H1 (cell line): ENCODE results near the gene NDEL1. TPM values are rescaled to one million over a fixed set of nuclear protein-coding genes. Genes with fewer than 3 reads are reported as not detected.

Experiments
- CTCF ChIA-PET: fragments of 300-600 bp; sonication (Branson Sonifier 250); formaldehyde crosslinking; loops from one replicate; lab custom pipeline; 2021; ENCODE audit not compliant: partially characterized antibody; lab: Charles Lee
- POLR2A ChIA-PET: fragments of 300-600 bp; sonication (Branson Sonifier 250); formaldehyde crosslinking; loops from one replicate; lab custom pipeline; 2021; ENCODE audit warnings: inconsistent platforms; ENCODE audit not compliant: partially characterized antibody; lab: Charles Lee
- DNase-seq, 2 experiments: peaks; one replicate each; pipeline versions ENCODE4 v3.0.0 to v3.0.0-alpha.2; 2010 to 2022; ENCODE audit warnings: low spot score in 2 of 2, low read depth in 1 of 2, mixed read lengths in 1 of 2
- FAIRE-seq: peaks from 2 replicates; lab custom pipeline; 2011; peaks lifted over from hg19 to GRCh38; lab: Jason Lieb, UNC
- H2AFZ ChIP-seq: 2 replicates; pipeline ENCODE4 v1.8.1; 2012; ENCODE audit warnings: low read length, inconsistent platforms
- H2AK5ac ChIP-seq: 2 replicates; pipeline ENCODE4 v1.6.1; 2013; ENCODE audit warnings: low read depth, low read length
- H2BK120ac ChIP-seq: replicated peaks from 2 replicates; pipeline ENCODE3; 2013; ENCODE audit warnings: low read depth, low read length, inconsistent platforms
- H2BK12ac ChIP-seq: 2 replicates; pipeline ENCODE4 v1.6.1; 2013; ENCODE audit warnings: low read depth, low read length
- H2BK15ac ChIP-seq: 2 replicates; pipeline ENCODE4 v1.6.1; 2013; ENCODE audit warnings: low read length
- H2BK20ac ChIP-seq: 2 replicates; pipeline ENCODE4 v1.6.1; 2013; ENCODE audit warnings: low read length
- H2BK5ac ChIP-seq: 2 replicates; pipeline ENCODE4 v1.6.1; 2013; ENCODE audit warnings: low read depth, low read length
- H3K14ac ChIP-seq: 2 replicates; pipeline ENCODE4 v1.6.1; 2013; ENCODE audit warnings: inconsistent platforms; ENCODE audit not compliant: insufficient read length
- H3K18ac ChIP-seq: 2 replicates; pipeline ENCODE4 v1.6.1; 2013; ENCODE audit warnings: low read length; ENCODE audit errors: extremely low read depth
- H3K23ac ChIP-seq: 2 replicates; pipeline ENCODE4 v1.6.1; 2013; ENCODE audit warnings: inconsistent platforms; ENCODE audit not compliant: insufficient read length
- H3K23me2 ChIP-seq: 2 replicates; pipeline ENCODE4 v1.6.1; 2013; ENCODE audit warnings: low read depth, low read length
- H3K27ac ChIP-seq: 2 replicates; pipeline ENCODE4 v1.6.1; 2011; ENCODE audit warnings: low read depth, low read length, inconsistent platforms
- H3K27me3 ChIP-seq, 4 experiments: replicated peaks in 1 of 4; 1 replicate in 1 of 4; 2 replicates in 3 of 4; pipeline versions ENCODE4 v1.6.1 to v1.8.1; 2011 to 2013; ENCODE audit warnings: low read length in 3 of 4, mild to moderate bottlenecking in 3 of 4, inconsistent platforms in 2 of 4, mixed read lengths in 2 of 4, moderate library complexity in 1 of 4; ENCODE audit not compliant: control insufficient read depth in 3 of 4, insufficient read depth in 3 of 4; ENCODE audit errors: extremely low read depth in 1 of 4
- H3K36me3 ChIP-seq, 4 experiments: 2 replicates each; pipeline versions ENCODE4 v1.6.1 to v1.8.1; 2011 to 2013; ENCODE audit warnings: mild to moderate bottlenecking in 4 of 4, low read length in 3 of 4, moderate library complexity in 2 of 4, control low read depth in 1 of 4, inconsistent platforms in 1 of 4; ENCODE audit not compliant: insufficient read depth in 4 of 4, control insufficient read depth in 2 of 4
- H3K4ac ChIP-seq: replicated peaks from 2 replicates; pipeline ENCODE3; 2013; ENCODE audit warnings: low read length, low read depth, mixed read lengths, inconsistent platforms; ENCODE audit not compliant: insufficient read length
- H3K4me1 ChIP-seq, 4 experiments: replicated peaks in 1 of 4; 1 replicate in 1 of 4; 2 replicates in 3 of 4; pipeline versions ENCODE4 v1.6.1 to v1.8.1; 2011 to 2013; ENCODE audit warnings: low read length in 3 of 4, inconsistent platforms in 2 of 4, mixed read lengths in 1 of 4; ENCODE audit not compliant: insufficient read depth in 4 of 4, control insufficient read depth in 3 of 4
- H3K4me2 ChIP-seq, 2 experiments: 2 replicates each; pipeline versions ENCODE4 v1.6.1 to v1.8.1; 2011 to 2013; ENCODE audit warnings: low read depth in 2 of 2, low read length in 2 of 2, control low read depth in 1 of 2, inconsistent platforms in 1 of 2, mild to moderate bottlenecking in 1 of 2; ENCODE audit not compliant: insufficient read depth in 1 of 2
- H3K4me3 ChIP-seq, 4 experiments: fragments of 200-600, 300-600 bp in 1 of 4; sonication (generic), shearing (Covaris generic), sonication (Bioruptor Twin) in 1 of 4; 2 replicates each; pipeline versions ENCODE4 v1.5.1 to v1.8.1; 2011 to 2016; ENCODE audit warnings: low read length in 4 of 4, low read depth in 3 of 4, control low read depth in 2 of 4, inconsistent platforms in 2 of 4, mild to moderate bottlenecking in 2 of 4, mixed read lengths in 1 of 4, moderate library complexity in 1 of 4; ENCODE audit not compliant: insufficient read depth in 2 of 4; ENCODE audit errors: extremely low read depth in 1 of 4
- H3K56ac ChIP-seq: replicated peaks from 2 replicates; pipeline ENCODE3; 2013; ENCODE audit warnings: low read depth, mild to moderate bottlenecking, mixed read lengths, low read length, inconsistent platforms; ENCODE audit not compliant: insufficient read length
- H3K79me1 ChIP-seq: 2 replicates; pipeline ENCODE4 v1.6.1; 2013; ENCODE audit warnings: low read depth, low read length, control low read depth
- H3K79me2 ChIP-seq, 2 experiments: 2 replicates each; pipeline versions ENCODE4 v1.6.1 to v1.8.1; 2012 to 2013; ENCODE audit warnings: low read length in 2 of 2, mild to moderate bottlenecking in 2 of 2, inconsistent platforms in 1 of 2; ENCODE audit not compliant: insufficient read depth in 2 of 2, control insufficient read depth in 1 of 2
- H3K9ac ChIP-seq, 4 experiments: replicated peaks in 1 of 4; 1 replicate in 1 of 4; 2 replicates in 3 of 4; pipeline versions ENCODE4 v1.6.1 to v1.8.1; 2011 to 2013; ENCODE audit warnings: low read depth in 3 of 4, low read length in 3 of 4, control low read depth in 2 of 4, mild to moderate bottlenecking in 2 of 4, moderate library complexity in 2 of 4, inconsistent platforms in 1 of 4; ENCODE audit errors: extremely low read depth in 1 of 4
- H3K9me3 ChIP-seq, 2 experiments: 2 replicates each; pipeline versions ENCODE4 v1.6.1 to v1.8.1; 2012 to 2013; ENCODE audit warnings: mild to moderate bottlenecking in 2 of 2, moderate library complexity in 2 of 2, control low read depth in 1 of 2, inconsistent platforms in 1 of 2, low read depth in 1 of 2, low read length in 1 of 2, mixed read lengths in 1 of 2; ENCODE audit not compliant: insufficient read depth in 2 of 2
- H4K20me1 ChIP-seq, 2 experiments: replicated peaks in 1 of 2; 2 replicates each; pipeline versions ENCODE3 to v1.8.1; 2011 to 2013; ENCODE audit warnings: inconsistent platforms in 2 of 2, low read length in 2 of 2, mild to moderate bottlenecking in 1 of 2; ENCODE audit not compliant: insufficient read depth in 2 of 2, control insufficient read depth in 1 of 2
- H4K5ac ChIP-seq: 2 replicates; pipeline ENCODE4 v1.6.1; 2013; ENCODE audit warnings: low read length, low read depth, mixed read lengths, inconsistent platforms; ENCODE audit not compliant: insufficient read length
- H4K8ac ChIP-seq: 2 replicates; pipeline ENCODE4 v1.8.0; 2013; ENCODE audit warnings: mild to moderate bottlenecking, moderate library complexity, low read length, inconsistent platforms; ENCODE audit not compliant: insufficient read depth; ENCODE audit errors: extremely low read depth
- H4K91ac ChIP-seq: replicated peaks from 2 replicates; pipeline ENCODE3; 2013; ENCODE audit warnings: low read length, mixed read lengths, inconsistent platforms; ENCODE audit not compliant: insufficient read length
- BCL11A ChIP-seq, 2 experiments: IDR thresholded peaks; one replicate each; pipeline ENCODE4 v1.6.1; 2011; ENCODE audit warnings: low read depth in 2 of 2, low read length in 2 of 2, mild to moderate bottlenecking in 2 of 2
- EGR1 ChIP-seq: IDR thresholded peaks from 2 replicates; pipeline ENCODE4 v1.6.1; 2011; ENCODE audit warnings: low read depth, low read length, borderline replicate concordance
- FOSL1 ChIP-seq: IDR thresholded peaks from 2 replicates; pipeline ENCODE4 v1.6.1; 2011; ENCODE audit warnings: mild to moderate bottlenecking, low read depth, low read length, moderate library complexity; ENCODE audit not compliant: insufficient read depth
- HDAC6 ChIP-seq: IDR thresholded peaks from one replicate; pipeline ENCODE4 v1.7.1; 2012; ENCODE audit warnings: low read depth, mild to moderate bottlenecking, inconsistent platforms, low read length, moderate library complexity
- JUN ChIP-seq: IDR thresholded peaks from 2 replicates; pipeline ENCODE4 v1.6.1; 2011; ENCODE audit warnings: low read depth, mild to moderate bottlenecking, improper control_type of control experiment, low read length
- JUND ChIP-seq: IDR thresholded peaks from 2 replicates; pipeline ENCODE4 v1.6.1; 2011; ENCODE audit warnings: mild to moderate bottlenecking, improper control_type of control experiment, low read length
- NANOG ChIP-seq: IDR thresholded peaks from 2 replicates; pipeline ENCODE4 v1.6.1; 2011; ENCODE audit warnings: low read length, low read depth, mild to moderate bottlenecking, inconsistent platforms; ENCODE audit not compliant: insufficient read depth, poor library complexity, severe bottlenecking
- RAD21 ChIP-seq, 2 experiments: IDR thresholded peaks in 1 of 2; conservative IDR thresholded peaks in 1 of 2; 2 replicates each; pipeline ENCODE4 v1.6.1; 2011; ENCODE audit warnings: low read depth in 2 of 2, low read length in 2 of 2, improper control_type of control experiment in 1 of 2, inconsistent platforms in 1 of 2, mild to moderate bottlenecking in 1 of 2, moderate library complexity in 1 of 2
- RXRA ChIP-seq: IDR thresholded peaks from 2 replicates; pipeline ENCODE4 v1.6.1; 2011; ENCODE audit warnings: low read depth, mild to moderate bottlenecking, low read length, moderate library complexity; ENCODE audit not compliant: insufficient read depth
- SP1 ChIP-seq: IDR thresholded peaks from 2 replicates; pipeline ENCODE4 v1.6.1; 2011; ENCODE audit warnings: low read depth, low read length
- SP2 ChIP-seq: IDR thresholded peaks from 2 replicates; pipeline ENCODE4 v1.6.1; 2012; ENCODE audit warnings: mild to moderate bottlenecking, low read length, inconsistent platforms
- SUZ12 ChIP-seq: fragments of 200-600 bp; sonication (generic); IDR thresholded peaks from 2 replicates; pipeline ENCODE4 v1.6.1; 2012; ENCODE audit warnings: mild to moderate bottlenecking, inconsistent platforms, low read length, moderate library complexity, mixed read lengths
- WGBS, 2 experiments: shearing (Covaris generic) in 1 of 2; methylation state at CpG; one replicate each; pipeline versions ENCODE4 v1.1.6 to v1.1.7; 2013 to 2015; ENCODE audit warnings: low lambda C conversion rate in 2 of 2, mixed read lengths in 2 of 2, inconsistent platforms in 1 of 2, low coverage in 1 of 2, missing lambda C conversion rate in 1 of 2; ENCODE audit not compliant: insufficient replicate concordance in 2 of 2, insufficient coverage in 1 of 2, insufficient read length in 1 of 2; ENCODE audit errors: extremely low coverage in 1 of 2, missing lambda C conversion rate in 1 of 2; 5-methylcytosine and 5-hydroxymethylcytosine counted together
- polyA plus RNA-seq, 7 experiments: library from polyadenylated mRNA; depleted of rRNA in 3 of 7; stranded (reverse) in 5 of 7; unstranded in 2 of 7; fragments of >200 nt in 5 of 7; fragments of 200-250 nt in 2 of 7; gene quantifications; 1 replicate in 5 of 7; 2 replicates in 1 of 7; 4 replicates in 1 of 7; pipeline versions ENCODE4 v1.2.1 to v1.2.3, GENCODE V29; 2011 to 2013; ENCODE audit warnings: missing spikeins in 2 of 7, mixed read lengths in 2 of 7
- total RNA-seq: library from RNA; stranded (reverse); fragmentation: NEBNext Ultra II Directional; extraction: Animal tissue kit (Norgen Biotek cat#: 25700); gene quantifications from 2 replicates; pipeline ENCODE4 v1.2.1, GENCODE V29; 2021
- TF ChIP-seq, protein P1 (sequence below): IDR thresholded peaks from 2 replicates; pipeline ENCODE4 v1.6.1; 2012; ENCODE audit warnings: inconsistent platforms
- TF ChIP-seq, protein P2 (sequence below): IDR thresholded peaks from 2 replicates; pipeline ENCODE4 v1.6.1; 2012; ENCODE audit warnings: inconsistent platforms

NDEL1 gene
- total and polyA plus RNA-seq, 2 of the 8 experiments (the other 6 are each of a cell fraction or from before 2014, with no cell fraction given): 31.1 to 32.9 TPM

DNA sequence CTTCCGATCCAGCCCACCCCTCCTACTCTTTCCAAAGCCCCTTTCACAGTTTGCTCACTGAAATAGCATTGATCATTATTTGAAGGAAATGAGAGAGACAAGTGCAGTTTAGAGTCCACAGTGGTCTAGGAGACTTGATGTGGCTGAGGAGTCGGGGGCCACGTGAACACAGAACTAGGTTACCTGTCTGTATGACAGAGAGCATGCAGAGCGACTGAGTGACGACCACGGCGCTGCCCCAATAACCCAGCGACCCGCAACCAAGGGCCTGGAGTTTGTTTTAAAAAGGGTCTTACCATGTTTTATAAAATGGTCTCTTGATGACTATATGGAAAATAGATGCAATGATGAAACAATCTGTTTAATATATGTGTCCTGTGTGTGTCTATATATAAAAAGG lies 39.5 kb downstream of the NDEL1 start:
- CTCF ChIA-PET: no interaction called here
- no peak overlapping the region for H2BK120ac ChIP-seq

More for the DNA sequence above, 39.5 kb downstream of the NDEL1 start:
- Histone ChIP-seq H4K20me1 (peaks cover 7 to 10% of the 10 kb centered on the region in 2 experiments), H3K18ac (no peak overlapping the region), H3K27me3 (no peaks in the 10 kb centered on the region), H3K36me3 (peaks cover 42 to 65% (median 55%) of the 10 kb centered on the region in 4 experiments), H3K23me2 (no peaks in the 10 kb centered on the region), H3K14ac (no peak overlapping the region), H3K9ac (no peak overlapping the region), H3K4me1 (no peaks in the 10 kb centered on the region), H3K79me1 (no peaks in the 10 kb centered on the region), H2AFZ (no peak overlapping the region), H4K8ac (no peak overlapping the region; the same call in 1 of the 2 replicates), H4K91ac (no peak overlapping the region), H3K27ac (no peak overlapping the region), H3K23ac (no peak overlapping the region), H3K4me3 (no peak overlapping the region), H3K4me2 (no peak overlapping the region), H3K4ac (no peak overlapping the region), H2BK15ac (no peak overlapping the region), H2BK5ac (no peak overlapping the region), H3K56ac (no peak overlapping the region), H2AK5ac (no peak overlapping the region), H3K79me2 (no peaks in the 10 kb centered on the region), H3K9me3 (no peaks in the 10 kb centered on the region), H2BK20ac (no peak overlapping the region), H4K5ac (no peak overlapping the region), H2BK12ac (no peak overlapping the region)
- FAIRE-seq (no peak), DNase-seq (no peak)
- 93% methylated on average over 9 of the region's 9 CpGs; no CpG with 5 or more reads in 1 of the 2 experiments for WGBS, 2 experiments
- POLR2A ChIA-PET: interaction anchor here (1.2 kb wide), 1 partner anchor 18 kb away, joined by 3 read pairs; no protein-coding TSS in a partner anchor
- TF ChIP-seq, protein P1, sequence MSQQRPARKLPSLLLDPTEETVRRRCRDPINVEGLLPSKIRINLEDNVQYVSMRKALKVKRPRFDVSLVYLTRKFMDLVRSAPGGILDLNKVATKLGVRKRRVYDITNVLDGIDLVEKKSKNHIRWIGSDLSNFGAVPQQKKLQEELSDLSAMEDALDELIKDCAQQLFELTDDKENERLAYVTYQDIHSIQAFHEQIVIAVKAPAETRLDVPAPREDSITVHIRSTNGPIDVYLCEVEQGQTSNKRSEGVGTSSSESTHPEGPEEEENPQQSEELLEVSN: no peak
- no peak for TF ChIP-seq RAD21 (IDR thresholded peaks at IDR 0.05 in 1 of 2, conservative IDR thresholded peaks at IDR 0.05 in 1 of 2; ENCODE audit: low read depth in 2 of 2, low read length in 2 of 2)
- no peak for TF ChIP-seq SP2
- TF ChIP-seq EGR1: no peak
- no peak for TF ChIP-seq JUND
- TF ChIP-seq RXRA: no peak
- no peak for TF ChIP-seq JUN
- TF ChIP-seq FOSL1: no peak
- no peak for TF ChIP-seq SP1
- TF ChIP-seq, protein P2, sequence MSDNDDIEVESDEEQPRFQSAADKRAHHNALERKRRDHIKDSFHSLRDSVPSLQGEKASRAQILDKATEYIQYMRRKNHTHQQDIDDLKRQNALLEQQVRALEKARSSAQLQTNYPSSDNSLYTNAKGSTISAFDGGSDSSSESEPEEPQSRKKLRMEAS: no peak
- TF ChIP-seq SUZ12: no peak
- no peak for TF ChIP-seq BCL11A (IDR thresholded peaks at IDR 0.05; ENCODE audit: low read depth in 2 of 2, low read length in 2 of 2)
- TF ChIP-seq HDAC6: no peak
- no peak for TF ChIP-seq NANOG
